ENCODE data around the gene HOXB8. TPM values are rescaled to one million over a fixed set of nuclear protein-coding genes. Genes with fewer than 3 reads are reported as not detected.

The HOXB8 gene
- total RNA-seq (2021) (0.70 and 1.3 TPM in 2 replicates), Bru-seq, nascent RNA (percentile 14 among the genes with signal in this experiment), BruChase-seq, experiment 1, labeled RNA remaining after a 2-hour chase (percentile 19 among the genes with signal in this experiment), BruChase-seq, experiment 2, labeled RNA remaining after a 6-hour chase (percentile 21 among the genes with signal in this experiment)
- long read RNA-seq = 0 reads

DNA sequence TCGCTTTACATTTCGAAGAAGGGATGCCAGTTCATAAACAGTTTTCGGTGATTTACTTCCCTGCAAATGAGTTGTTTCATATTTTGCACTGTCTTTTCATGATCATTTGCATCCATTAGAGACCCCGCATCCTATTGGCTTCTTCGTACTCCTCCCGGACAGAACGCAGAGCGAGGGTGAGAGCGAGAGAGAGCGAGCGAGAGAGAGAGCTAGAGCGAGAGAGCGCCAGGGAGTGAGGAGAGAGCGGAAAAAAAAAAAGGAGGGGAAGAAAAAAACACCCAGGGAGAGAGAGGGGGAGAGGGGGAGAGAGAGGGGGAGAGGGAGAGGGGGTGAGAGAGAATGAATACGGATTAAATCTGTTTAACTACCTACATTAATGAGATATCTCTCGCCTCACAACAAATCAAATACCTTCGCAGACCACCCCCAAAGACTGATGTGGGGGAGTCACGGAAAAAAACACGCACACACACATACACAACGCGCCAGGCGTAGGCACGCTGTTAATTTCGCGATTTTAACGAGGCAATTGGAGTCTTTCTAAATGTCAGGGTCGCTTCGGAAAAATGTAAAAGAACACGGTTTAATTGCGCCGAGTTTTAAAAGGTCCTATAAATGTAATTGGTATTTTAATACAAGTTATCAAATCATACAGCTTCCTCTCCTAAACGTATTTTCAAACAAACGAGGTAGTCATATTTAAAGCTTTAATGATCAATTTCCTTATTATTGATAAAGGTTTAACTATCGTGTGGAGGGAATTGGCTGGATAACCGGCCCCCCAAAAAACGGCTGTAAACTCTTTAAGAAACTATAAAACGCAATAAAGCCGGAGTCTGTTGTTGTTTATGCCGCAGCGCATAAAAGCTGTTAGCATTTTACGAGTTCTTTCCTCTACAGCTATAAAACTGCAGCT is at the start of gene HOXB8:
Gene HOXB8, minus strand, starts transcription at position 246 of the 916 bp plus-strand sequence. CDS start 588 bp downstream, outside the sequence.
- ChIA-PET CTCF (interaction anchor here (0.7 to 1.3 kb wide), 3 partner anchors 122 to 400 kb away, joined by 4 to 12 read pairs (median 6); no protein-coding TSS in a partner anchor), POLR2A (ENCODE audit: unreplicated experiment) (no interaction called here)
- intact Hi-C loops (cut with micrococcal nuclease; ENCODE audit: unreplicated experiment) = loop anchor here (5.0 to 10.0 kb wide), 4 partner anchors 263 to 671 kb away; partner anchors contain the start of gene PNPO
- DNase-seq = no peak
- H3K27me3 ChIP-seq (ENCODE audit: insufficient read depth, low read depth) = no peaks in the 10 kb centered on the region
- no peaks in the 10 kb centered on the region for H3K36me3 ChIP-seq (ENCODE audit: low read depth)
- no peak within 1 kb of the TSS for H3K4me2 ChIP-seq
- H3K9me3 ChIP-seq (ENCODE audit: insufficient read depth, low read depth) = no peaks in the 10 kb centered on the region
- no peak within 1 kb of the TSS for H2AFZ ChIP-seq
- no peaks in the 10 kb centered on the region for H4K20me1 ChIP-seq (ENCODE audit: insufficient read depth)
- H3K79me2 ChIP-seq (ENCODE audit: low read depth) = 0 out of 2 replicates have a peak, but pooled peaks cover 3% of the 10 kb centered on the region
- H3K4me1 ChIP-seq (replicated peaks; ENCODE audit: insufficient read depth) = peaks cover 9% of the 10 kb centered on the region; the same call in 1 of the 2 replicates
- no peaks in the 10 kb centered on the region for H3F3A ChIP-seq (ENCODE audit: insufficient read depth, low read depth)
- H3K27ac ChIP-seq = no peak within 1 kb of the TSS
- H3K4me3 ChIP-seq = no peak within 1 kb of the TSS
- no peaks in the 10 kb centered on the region for H3K9me2 ChIP-seq (ENCODE audit: insufficient read depth)
- TF ChIP-seq CTCF (conservative IDR thresholded peaks at IDR 0.05) = no peak
- no peak for TF ChIP-seq EZH2 (IDR thresholded peaks at IDR 0.05; ENCODE audit: low read depth)
- BruUV-seq (replicated peaks) = no TSS peak

DNA sequence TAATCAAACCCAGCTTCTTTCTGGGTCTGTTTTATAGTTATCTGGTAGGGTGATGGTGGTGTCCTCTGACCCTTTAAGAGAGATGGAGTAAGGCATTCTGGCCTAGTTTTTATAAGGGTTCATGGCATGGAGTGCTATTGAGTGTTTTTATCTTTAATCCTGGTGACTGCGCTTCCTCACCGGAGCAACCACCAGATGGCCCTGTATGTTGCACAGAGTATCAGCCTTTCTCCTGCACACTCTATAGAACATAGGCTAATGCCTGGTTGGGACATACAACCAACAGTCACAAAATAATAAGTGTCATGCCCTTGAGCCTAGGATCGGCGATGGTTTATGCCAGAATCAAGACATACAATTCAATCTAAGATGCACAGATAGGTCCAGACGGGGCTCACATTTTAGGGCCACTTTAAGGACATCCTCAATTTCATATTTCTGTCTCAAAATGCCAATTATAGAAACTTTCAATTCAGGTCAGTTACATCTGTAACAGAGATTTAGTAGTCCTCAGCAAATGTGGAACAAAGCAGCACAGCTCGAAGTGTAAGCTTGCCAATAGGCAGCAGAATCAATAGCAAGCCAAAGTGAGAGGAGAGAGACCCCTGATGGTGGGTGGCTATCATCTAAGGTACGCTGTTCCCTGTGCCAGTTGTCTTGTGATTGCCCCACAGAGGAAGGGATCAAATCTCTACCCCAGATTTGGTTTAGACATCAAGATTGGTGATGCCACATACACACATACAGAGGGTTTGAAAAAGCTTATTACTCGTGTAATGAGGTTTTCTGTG is 48.2 kb upstream of the HOXB8 start:
- no TSS peak for BruUV-seq (replicated peaks)
- H2AFZ ChIP-seq = no peak overlapping the region
- CTCF ChIA-PET = no interaction called here

More for the DNA sequence above, 48.2 kb upstream of the HOXB8 start:
- H3K27me3 ChIP-seq (ENCODE audit: insufficient read depth, low read depth) = 0 out of 2 replicates have a peak, but pooled peaks cover 12% of the 10 kb centered on the region
- no peaks in the 10 kb centered on the region for H4K20me1 ChIP-seq (ENCODE audit: insufficient read depth)
- POLR2A ChIA-PET (ENCODE audit: unreplicated experiment) = no interaction called here
- intact Hi-C loops (cut with micrococcal nuclease; ENCODE audit: unreplicated experiment) = no loop called here
- H3K79me2 ChIP-seq (ENCODE audit: low read depth) = no peaks in the 10 kb centered on the region
- H3K4me3 ChIP-seq = no peak overlapping the region
- no peaks in the 10 kb centered on the region for H3K9me3 ChIP-seq (ENCODE audit: insufficient read depth, low read depth)
- no peak for DNase-seq
- H3F3A ChIP-seq (ENCODE audit: insufficient read depth, low read depth) = no peaks in the 10 kb centered on the region
- H3K9me2 ChIP-seq (ENCODE audit: insufficient read depth) = no peaks in the 10 kb centered on the region
- H3K36me3 ChIP-seq (ENCODE audit: low read depth) = no peaks in the 10 kb centered on the region
- H3K4me2 ChIP-seq = no peak overlapping the region
- no peaks in the 10 kb centered on the region for H3K4me1 ChIP-seq (replicated peaks; ENCODE audit: insufficient read depth)
- TF ChIP-seq CTCF (conservative IDR thresholded peaks at IDR 0.05) (0 out of 2 replicates have a peak, but pooled peaks have one; percentile 21), EZH2 (IDR thresholded peaks at IDR 0.05; ENCODE audit: low read depth) (no peak)
- no peak overlapping the region for H3K27ac ChIP-seq
